Mesendoderm (in vitro differentiated cells): Measurements from ENCODE around the gene CNTNAP4.

Experiments
- DNase-seq: peaks from one replicate; pipeline ENCODE4 v3.0.0; 2013
- H2AK5ac ChIP-seq: 2 replicates; pipeline ENCODE4 v1.6.1; 2013; ENCODE audit warnings: low read length, inconsistent platforms
- H2BK120ac ChIP-seq: 2 replicates; pipeline ENCODE4 v1.6.1; 2013; ENCODE audit warnings: low read depth, mild to moderate bottlenecking, low read length, moderate library complexity, mixed read lengths
- H2BK15ac ChIP-seq: replicated peaks from 2 replicates; pipeline ENCODE4 v1.6.1; 2013; ENCODE audit warnings: low read depth, mild to moderate bottlenecking, moderate library complexity
- H2BK5ac ChIP-seq: 2 replicates; pipeline ENCODE4 v1.6.1; 2013; ENCODE audit warnings: low read length, inconsistent platforms
- H3K18ac ChIP-seq: 2 replicates; pipeline ENCODE4 v1.6.1; 2013; ENCODE audit warnings: mild to moderate bottlenecking, low read length, mixed read lengths
- H3K23ac ChIP-seq: one replicate; pipeline ENCODE4 v1.6.1; 2013; ENCODE audit warnings: low read length
- H3K27ac ChIP-seq: 2 replicates; pipeline ENCODE4 v1.5.1; 2013; ENCODE audit warnings: low read depth, mild to moderate bottlenecking, inconsistent platforms, low read length, moderate library complexity
- H3K27me3 ChIP-seq: 2 replicates; pipeline ENCODE4 v1.6.1; 2013; ENCODE audit warnings: low read length, control low read depth, mild to moderate bottlenecking, inconsistent platforms; ENCODE audit not compliant: insufficient read depth, poor library complexity
- H3K36me3 ChIP-seq: 2 replicates; pipeline ENCODE4 v1.6.1; 2013; ENCODE audit warnings: low read length, inconsistent platforms; ENCODE audit not compliant: control insufficient read depth, insufficient read depth
- H3K4ac ChIP-seq: one replicate; pipeline ENCODE4 v1.6.1; 2013; ENCODE audit warnings: low read depth, mild to moderate bottlenecking, low read length, moderate library complexity
- H3K4me1 ChIP-seq: 2 replicates; pipeline ENCODE4 v1.6.1; 2013; ENCODE audit warnings: low read depth, low read length, inconsistent platforms; ENCODE audit not compliant: control insufficient read depth
- H3K4me2 ChIP-seq: 2 replicates; pipeline ENCODE4 v1.6.1; 2013; ENCODE audit warnings: low read length
- H3K4me3 ChIP-seq: 2 replicates; pipeline ENCODE4 v1.5.1; 2013; ENCODE audit warnings: mild to moderate bottlenecking, low read length
- H3K56ac ChIP-seq: one replicate; pipeline ENCODE4 v1.6.1; 2013; ENCODE audit warnings: low read length
- H3K79me1 ChIP-seq: 2 replicates; pipeline ENCODE4 v1.6.1; 2013; ENCODE audit warnings: low read length, inconsistent platforms
- H3K79me2 ChIP-seq: 2 replicates; pipeline ENCODE4 v1.6.1; 2013; ENCODE audit warnings: mild to moderate bottlenecking, low read length; ENCODE audit not compliant: control insufficient read depth, insufficient read depth
- H3K9ac ChIP-seq: 2 replicates; pipeline ENCODE4 v1.6.1; 2013; ENCODE audit warnings: low read length, inconsistent platforms
- H4K5ac ChIP-seq: one replicate; pipeline ENCODE4 v1.6.1; 2013; ENCODE audit warnings: low read length
- H4K8ac ChIP-seq: one replicate; pipeline ENCODE4 v1.6.1; 2013; ENCODE audit warnings: low read depth, mild to moderate bottlenecking, control low read depth, low read length, moderate library complexity
- WGBS: extraction: QIAGEN DNeasy Blood & Tissue Kit; methylation state at CpG from one replicate; pipeline ENCODE4 v1.1.7; 2013; ENCODE audit warnings: low lambda C conversion rate, missing lambda C conversion rate; ENCODE audit not compliant: insufficient coverage; ENCODE audit errors: extremely low coverage; 5-methylcytosine and 5-hydroxymethylcytosine counted together

The CNTNAP4 gene

DNA sequence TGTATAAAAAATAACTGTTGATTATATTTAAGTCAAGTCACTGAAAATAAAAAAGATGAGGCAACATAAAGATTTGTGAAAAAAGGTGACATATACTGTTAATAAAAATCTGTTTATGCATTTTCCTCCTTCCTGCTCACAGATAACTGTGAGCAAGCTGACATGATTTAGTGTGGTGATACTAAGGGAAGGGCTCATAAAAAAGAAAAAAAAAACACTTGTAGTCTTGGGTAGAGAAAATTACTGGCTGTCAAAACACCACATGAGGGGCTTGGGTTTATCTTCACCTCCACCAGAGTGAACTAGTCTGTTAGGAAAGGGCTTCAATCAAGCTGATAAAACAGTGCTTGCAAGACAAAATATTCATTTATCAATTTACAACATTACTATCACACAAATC is 247.6 kb downstream of the CNTNAP4 start:
- Histone ChIP-seq H3K79me2 (no peaks in the 10 kb centered on the region), H2BK5ac (no peak overlapping the region)

DNA sequence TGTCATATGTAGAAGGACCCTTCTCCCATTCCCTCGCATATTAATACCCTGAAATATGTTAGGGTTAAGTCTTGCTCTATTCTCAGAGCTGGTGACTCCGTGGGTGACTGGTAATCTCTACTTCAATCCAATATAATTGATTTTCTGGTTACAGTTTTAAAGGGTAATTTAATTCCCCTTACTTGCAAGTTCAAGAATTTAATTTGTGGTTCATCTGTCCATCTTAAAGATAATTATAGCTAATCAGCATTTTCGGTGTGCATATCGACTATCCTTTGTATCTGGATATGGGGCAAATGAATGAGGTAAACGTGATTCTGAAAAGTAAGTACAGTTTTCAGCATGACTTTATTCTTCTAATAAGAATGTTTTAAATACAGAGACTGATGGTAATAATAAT is 250.0 kb downstream of the CNTNAP4 start:
- Histone ChIP-seq H2BK15ac (no peak overlapping the region), H4K8ac (no peak overlapping the region)
- WGBS: no CpG with 5 or more reads among the region's 5 CpGs

More for the DNA sequence above, 247.6 kb downstream of the CNTNAP4 start:
- Histone ChIP-seq H3K27ac (no peak overlapping the region), H2BK15ac (no peak overlapping the region), H3K36me3 (no peaks in the 10 kb centered on the region), H4K5ac (no peak overlapping the region), H2AK5ac (no peak overlapping the region), H3K4me1 (no peaks in the 10 kb centered on the region), H3K4me2 (no peak overlapping the region), H3K23ac (no peak overlapping the region), H3K4ac (no peak overlapping the region), H3K18ac (no peak overlapping the region), H3K79me1 (no peaks in the 10 kb centered on the region), H3K56ac (no peak overlapping the region), H2BK120ac (no peak overlapping the region), H4K8ac (no peak overlapping the region), H3K27me3 (no peaks in the 10 kb centered on the region), H3K4me3 (no peak overlapping the region), H3K9ac (no peak overlapping the region)
- no peak for DNase-seq

DNA sequence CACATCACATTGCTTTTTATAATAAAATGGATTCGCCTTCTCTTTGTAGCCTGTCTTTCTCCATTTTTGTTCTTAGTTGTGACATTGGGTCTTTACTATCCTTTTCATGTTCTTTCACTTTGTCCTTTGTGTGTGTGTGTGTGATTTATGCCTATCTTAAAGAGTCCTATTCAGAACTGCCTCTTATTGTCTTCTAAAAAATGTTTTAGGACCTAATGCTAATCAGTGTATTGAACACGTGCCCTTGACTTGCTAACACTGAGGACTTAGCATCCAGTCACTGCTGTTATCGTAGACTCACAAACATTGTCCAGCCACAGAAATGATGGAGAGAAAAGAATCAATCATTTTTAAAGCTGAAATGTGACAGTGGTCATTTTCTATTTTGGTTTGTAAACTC is 251.9 kb downstream of the CNTNAP4 start:
- no peaks in the 10 kb centered on the region for H3K79me2 ChIP-seq
- no peak overlapping the region for H2AK5ac ChIP-seq
- H3K27me3 ChIP-seq: no peaks in the 10 kb centered on the region
- no peaks in the 10 kb centered on the region for H3K36me3 ChIP-seq
- no CpG with 5 or more reads among the region's 3 CpGs for WGBS
- H2BK15ac ChIP-seq: no peak overlapping the region
- H4K8ac ChIP-seq: no peak overlapping the region
- no peak overlapping the region for H2BK120ac ChIP-seq
- H3K4ac ChIP-seq: no peak overlapping the region
- no peak overlapping the region for H3K18ac ChIP-seq
- H3K4me3 ChIP-seq: no peak overlapping the region
- no peak overlapping the region for H3K56ac ChIP-seq
- no peak overlapping the region for H2BK5ac ChIP-seq
- H4K5ac ChIP-seq: no peak overlapping the region
- no peak overlapping the region for H3K27ac ChIP-seq
- H3K9ac ChIP-seq: no peak overlapping the region
- H3K4me1 ChIP-seq: no peaks in the 10 kb centered on the region
- DNase-seq: no peak
- H3K23ac ChIP-seq: no peak overlapping the region
- H3K79me1 ChIP-seq: no peaks in the 10 kb centered on the region
- H3K4me2 ChIP-seq: no peak overlapping the region

More for the DNA sequence above, 250.0 kb downstream of the CNTNAP4 start:
- Histone ChIP-seq H3K9ac (no peak overlapping the region), H3K4me2 (no peak overlapping the region), H3K4me1 (no peaks in the 10 kb centered on the region), H3K4ac (no peak overlapping the region), H3K27ac (no peak overlapping the region), H2AK5ac (no peak overlapping the region), H4K5ac (no peak overlapping the region), H3K18ac (no peak overlapping the region), H3K4me3 (no peak overlapping the region), H3K27me3 (no peaks in the 10 kb centered on the region), H3K56ac (no peak overlapping the region), H2BK120ac (no peak overlapping the region), H3K79me1 (no peaks in the 10 kb centered on the region), H3K79me2 (no peaks in the 10 kb centered on the region), H3K36me3 (no peaks in the 10 kb centered on the region), H2BK5ac (no peak overlapping the region), H3K23ac (no peak overlapping the region)
- no peak for DNase-seq

DNA sequence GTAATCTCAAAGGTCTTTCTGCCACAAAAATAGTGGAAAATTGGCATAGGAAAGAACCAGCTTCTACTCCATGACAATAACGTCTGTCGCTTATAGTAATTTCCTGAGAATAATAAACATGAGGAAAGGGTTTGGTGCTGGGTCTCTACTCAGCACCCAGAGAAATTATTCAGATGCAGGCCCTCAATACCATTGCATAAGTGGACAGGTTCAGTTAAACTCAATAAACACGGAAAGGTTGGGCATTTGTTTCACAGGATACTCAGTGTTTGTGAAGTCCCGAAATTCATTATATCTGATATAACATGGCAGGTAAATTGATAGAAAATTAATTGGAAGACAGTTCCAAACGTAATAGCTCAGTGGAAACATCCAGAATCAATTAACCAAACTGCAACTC is 254.0 kb downstream of the CNTNAP4 start:
- no peaks in the 10 kb centered on the region for H3K36me3 ChIP-seq
- H3K4me2 ChIP-seq: no peak overlapping the region
- no peak overlapping the region for H4K8ac ChIP-seq
- no peak for DNase-seq
- H3K4ac ChIP-seq: no peak overlapping the region
- H3K27ac ChIP-seq: no peak overlapping the region
- H3K23ac ChIP-seq: no peak overlapping the region
- no peak overlapping the region for H2BK120ac ChIP-seq
- no peak overlapping the region for H2BK5ac ChIP-seq
- no peak overlapping the region for H3K9ac ChIP-seq
- H3K79me1 ChIP-seq: no peaks in the 10 kb centered on the region
- no peak overlapping the region for H2AK5ac ChIP-seq
- H4K5ac ChIP-seq: no peak overlapping the region
- H3K4me3 ChIP-seq: no peak overlapping the region
- H3K79me2 ChIP-seq: no peaks in the 10 kb centered on the region
- H3K4me1 ChIP-seq: no peaks in the 10 kb centered on the region
- no CpG with 5 or more reads among the region's 5 CpGs for WGBS
- no peak overlapping the region for H3K18ac ChIP-seq
- H3K27me3 ChIP-seq: no peaks in the 10 kb centered on the region
- no peak overlapping the region for H3K56ac ChIP-seq
- H2BK15ac ChIP-seq: no peak overlapping the region

DNA sequence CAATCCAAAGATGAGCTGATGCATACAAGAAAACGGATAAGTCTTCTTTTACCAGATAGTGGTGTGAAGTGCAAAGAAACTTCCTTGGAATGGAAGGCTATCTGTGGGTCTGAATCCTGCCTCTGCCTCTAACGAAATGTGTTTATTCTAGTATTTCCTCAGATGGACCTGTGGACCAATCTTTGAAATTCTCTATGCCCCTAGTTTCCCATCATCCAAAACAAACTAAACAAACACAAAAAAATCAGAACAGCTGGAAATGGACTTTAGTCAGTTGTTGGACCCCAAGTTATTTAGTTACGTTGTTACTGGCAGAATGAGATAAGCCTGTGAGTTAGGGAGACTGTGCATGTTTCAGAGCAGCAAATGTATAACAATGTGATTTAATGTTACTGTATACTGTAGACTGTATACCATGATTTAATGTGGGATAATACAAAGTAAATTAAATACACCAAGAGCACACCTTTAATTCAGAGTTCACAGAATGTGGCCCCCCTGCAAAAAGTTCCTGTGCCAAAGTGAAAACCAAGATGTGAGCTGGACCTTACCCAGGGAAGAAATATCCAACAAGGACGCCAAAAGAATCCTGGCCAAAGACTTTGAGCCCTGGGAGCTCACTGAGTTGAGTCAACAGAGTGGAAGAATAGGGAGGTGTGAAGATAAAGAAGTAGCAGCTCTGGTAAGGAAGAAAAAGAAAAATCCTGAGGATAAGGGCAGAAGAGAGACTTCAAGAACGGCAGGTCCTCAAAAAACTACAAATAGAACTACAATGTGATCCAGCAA is 255.2 kb downstream of the CNTNAP4 start:
- Histone ChIP-seq H3K27ac (no peak overlapping the region), H3K36me3 (no peaks in the 10 kb centered on the region), H3K4ac (no peak overlapping the region), H3K9ac (no peak overlapping the region), H2AK5ac (no peak overlapping the region), H3K18ac (no peak overlapping the region), H3K79me1 (no peaks in the 10 kb centered on the region), H2BK120ac (no peak overlapping the region), H3K4me1 (no peaks in the 10 kb centered on the region), H2BK15ac (no peak overlapping the region), H3K4me3 (no peak overlapping the region), H2BK5ac (no peak overlapping the region), H3K56ac (no peak overlapping the region), H3K27me3 (no peaks in the 10 kb centered on the region), H4K5ac (no peak overlapping the region), H3K79me2 (no peaks in the 10 kb centered on the region), H4K8ac (no peak overlapping the region), H3K4me2 (no peak overlapping the region), H3K23ac (no peak overlapping the region)
- DNase-seq: peak; percentile 40
- WGBS: no CpG with 5 or more reads among the region's 5 CpGs

DNA sequence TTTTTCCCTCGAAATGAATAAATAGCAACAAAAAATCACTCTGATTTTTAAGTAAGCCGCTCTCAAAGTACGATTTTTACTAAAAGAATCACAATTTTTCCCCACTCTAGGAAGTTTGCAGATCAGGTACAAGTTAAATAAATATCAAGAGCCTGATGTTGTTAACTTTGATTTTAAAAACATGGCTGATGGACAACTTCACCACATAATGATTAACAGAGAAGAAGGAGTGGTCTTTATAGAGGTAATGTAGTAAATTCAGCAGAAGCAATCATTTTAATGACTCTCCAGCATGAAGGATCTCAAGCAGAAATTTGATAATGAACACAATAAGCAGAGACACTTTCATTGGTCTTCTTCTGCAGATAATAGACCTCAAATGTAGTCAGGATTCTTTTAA is 262.4 kb downstream of the CNTNAP4 start:
- Histone ChIP-seq H2BK15ac (no peak overlapping the region), H2AK5ac (no peak overlapping the region), H4K8ac (no peak overlapping the region), H3K79me1 (no peaks in the 10 kb centered on the region), H4K5ac (no peak overlapping the region), H3K27me3 (no peaks in the 10 kb centered on the region), H3K56ac (no peak overlapping the region), H3K9ac (no peak overlapping the region), H3K4me1 (no peaks in the 10 kb centered on the region), H3K4me3 (no peak overlapping the region), H3K36me3 (no peaks in the 10 kb centered on the region), H3K4me2 (no peak overlapping the region), H3K18ac (no peak overlapping the region), H3K4ac (no peak overlapping the region), H2BK120ac (no peak overlapping the region), H2BK5ac (no peak overlapping the region), H3K23ac (no peak overlapping the region), H3K27ac (no peak overlapping the region), H3K79me2 (no peaks in the 10 kb centered on the region)
- DNase-seq: no peak
- no CpG with 5 or more reads among the region's 3 CpGs for WGBS
